ENCODE results near the gene EP400. TPM values are rescaled to one million over a fixed set of nuclear protein-coding genes. Genes with fewer than 3 reads are reported as not detected.
A peak's percentile ranks its signal among the peaks of the same experiment; 100 is the strongest.

EP400 gene
- total RNA-seq, 1 experiment from 2014 or later = 60.5 TPM

DNA sequence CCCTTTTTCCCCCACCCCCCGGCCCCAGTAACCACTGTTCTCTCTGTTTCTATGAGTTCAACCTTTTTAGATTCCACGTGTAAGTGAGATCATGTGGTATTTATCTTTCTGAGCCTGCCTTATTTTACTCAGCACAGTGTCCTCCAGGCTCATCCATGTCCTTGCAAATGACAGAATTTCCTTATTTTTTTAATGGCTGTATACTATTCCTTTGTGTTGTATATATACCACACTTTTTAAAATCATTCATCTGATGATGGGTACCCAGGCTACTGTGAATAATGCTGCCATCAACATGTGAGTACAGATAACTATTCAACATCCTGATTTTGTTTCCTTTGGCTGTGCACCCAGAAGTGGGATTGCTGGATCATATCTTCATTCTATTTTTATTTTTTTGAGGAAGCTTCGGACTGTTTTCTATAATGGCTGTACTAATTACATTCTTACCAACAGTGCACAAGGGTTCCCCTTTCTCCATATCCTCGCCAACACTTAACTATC, 139.7 kb downstream of the EP400 start:
- Histone ChIP-seq H3K4me1 (peaks cover 10% of the 10 kb centered on the region), H3K27me3 (replicated peaks; ENCODE audit: control insufficient read depth, insufficient read depth, low read length) (no peaks in the 10 kb centered on the region), H3K9me3 (no peaks in the 10 kb centered on the region), H3K36me3 (ENCODE audit: control insufficient read depth, insufficient read depth, low read length) (peaks cover 1% of the 10 kb centered on the region; the same call in 1 of the 2 replicates), H3K4me3 (ENCODE audit: low read depth, low read length) (no peak overlapping the region)
- ChIA-PET POLR2A (no interaction called here), CTCF (no interaction called here)
- TF ChIP-seq, protein P1, sequence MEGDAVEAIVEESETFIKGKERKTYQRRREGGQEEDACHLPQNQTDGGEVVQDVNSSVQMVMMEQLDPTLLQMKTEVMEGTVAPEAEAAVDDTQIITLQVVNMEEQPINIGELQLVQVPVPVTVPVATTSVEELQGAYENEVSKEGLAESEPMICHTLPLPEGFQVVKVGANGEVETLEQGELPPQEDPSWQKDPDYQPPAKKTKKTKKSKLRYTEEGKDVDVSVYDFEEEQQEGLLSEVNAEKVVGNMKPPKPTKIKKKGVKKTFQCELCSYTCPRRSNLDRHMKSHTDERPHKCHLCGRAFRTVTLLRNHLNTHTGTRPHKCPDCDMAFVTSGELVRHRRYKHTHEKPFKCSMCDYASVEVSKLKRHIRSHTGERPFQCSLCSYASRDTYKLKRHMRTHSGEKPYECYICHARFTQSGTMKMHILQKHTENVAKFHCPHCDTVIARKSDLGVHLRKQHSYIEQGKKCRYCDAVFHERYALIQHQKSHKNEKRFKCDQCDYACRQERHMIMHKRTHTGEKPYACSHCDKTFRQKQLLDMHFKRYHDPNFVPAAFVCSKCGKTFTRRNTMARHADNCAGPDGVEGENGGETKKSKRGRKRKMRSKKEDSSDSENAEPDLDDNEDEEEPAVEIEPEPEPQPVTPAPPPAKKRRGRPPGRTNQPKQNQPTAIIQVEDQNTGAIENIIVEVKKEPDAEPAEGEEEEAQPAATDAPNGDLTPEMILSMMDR (IDR thresholded peaks at IDR 0.05; ENCODE audit: insufficient read depth in 1 of 2, low read depth in 1 of 2, low read length in 1 of 2, severe bottlenecking in 1 of 2, unreplicated experiment in 1 of 2) = no peak
- Mint-ChIP-seq H3K27me3 (ENCODE audit: insufficient read depth, unreplicated experiment) (no peaks in the 10 kb centered on the region), H3K9me3 (ENCODE audit: unreplicated experiment) (no peaks in the 10 kb centered on the region), H3K36me3 (ENCODE audit: insufficient read depth, unreplicated experiment) (peaks cover 29% of the 10 kb centered on the region), H3K27ac (ENCODE audit: unreplicated experiment) (no peak overlapping the region), H3K4me1 (ENCODE audit: low read depth, unreplicated experiment) (no peaks in the 10 kb centered on the region), H3K4me3 (ENCODE audit: unreplicated experiment) (no peak overlapping the region)
- BruUV-seq (replicated peaks) = no TSS peak
- intact Hi-C loops (cut with micrococcal nuclease; ENCODE audit: unreplicated experiment) = no loop called here
- DNase-seq = no peak

DNA sequence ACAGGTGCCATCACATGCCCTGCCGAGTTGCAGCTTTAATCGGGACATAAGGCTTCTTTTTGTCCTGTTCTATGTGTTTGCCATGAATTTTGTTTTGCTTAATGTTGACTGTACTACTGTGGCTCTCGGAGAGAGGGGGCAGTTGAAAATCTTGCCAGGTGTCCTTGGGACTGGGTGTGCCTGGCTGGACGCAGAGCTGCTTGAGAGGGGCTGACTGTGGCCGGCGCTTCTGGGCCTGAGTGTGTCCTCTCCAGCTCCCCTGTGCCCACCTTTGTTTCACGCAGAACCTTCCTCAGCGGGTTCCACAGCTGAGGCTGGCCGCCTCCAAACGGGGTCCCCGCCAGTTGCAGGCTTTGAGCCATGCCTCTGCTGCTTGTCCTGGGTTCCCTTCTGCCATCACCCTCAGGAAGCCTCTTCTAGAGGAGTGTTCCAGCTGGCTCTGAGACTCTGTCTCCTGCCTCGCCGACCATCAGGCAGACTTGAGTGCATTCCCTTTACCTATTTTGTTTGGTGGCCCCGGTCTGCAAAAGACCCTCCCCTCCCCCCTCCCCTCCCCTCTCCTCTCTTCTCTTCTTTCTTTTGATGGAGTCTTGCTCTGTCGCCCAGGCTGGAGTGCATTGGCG, 144.6 kb downstream of the EP400 start:
- intact Hi-C loops (cut with micrococcal nuclease; ENCODE audit: unreplicated experiment) = no loop called here
- no peak overlapping the region for H3K4me3 ChIP-seq (ENCODE audit: low read depth, low read length)
- Mint-ChIP-seq H3K4me1 (ENCODE audit: low read depth, unreplicated experiment) (peaks cover 7% of the 10 kb centered on the region), H3K36me3 (ENCODE audit: insufficient read depth, unreplicated experiment) (peaks cover 44% of the 10 kb centered on the region), H3K4me3 (ENCODE audit: unreplicated experiment) (no peak overlapping the region), H3K27me3 (ENCODE audit: insufficient read depth, unreplicated experiment) (no peaks in the 10 kb centered on the region), H3K9me3 (ENCODE audit: unreplicated experiment) (peaks cover 16% of the 10 kb centered on the region), H3K27ac (ENCODE audit: unreplicated experiment) (no peak overlapping the region)
- H3K4me1 ChIP-seq = no peaks in the 10 kb centered on the region
- DNase-seq = no peak
- H3K36me3 ChIP-seq (ENCODE audit: control insufficient read depth, insufficient read depth, low read length) = no peaks in the 10 kb centered on the region
- TF ChIP-seq, protein P1 (IDR thresholded peaks at IDR 0.05; ENCODE audit: insufficient read depth in 1 of 2, low read depth in 1 of 2, low read length in 1 of 2, severe bottlenecking in 1 of 2, unreplicated experiment in 1 of 2) = no peak
- no TSS peak for BruUV-seq (replicated peaks)
- no peaks in the 10 kb centered on the region for H3K27me3 ChIP-seq (replicated peaks; ENCODE audit: control insufficient read depth, insufficient read depth, low read length)
- POLR2A ChIA-PET = no interaction called here
- CTCF ChIA-PET = no interaction called here
- no peaks in the 10 kb centered on the region for H3K9me3 ChIP-seq

GRCh38 chr12:132095520-132096409, 146.0 kb downstream of the EP400 start:
- DNase-seq = no peak
- Histone ChIP-seq H3K36me3 (ENCODE audit: control insufficient read depth, insufficient read depth, low read length) (no peaks in the 10 kb centered on the region; the same call in 1 of the 2 replicates), H3K27me3 (replicated peaks; ENCODE audit: control insufficient read depth, insufficient read depth, low read length) (no peaks in the 10 kb centered on the region), H3K4me3 (ENCODE audit: low read depth, low read length) (no peak overlapping the region), H3K9me3 (no peaks in the 10 kb centered on the region), H3K4me1 (no peaks in the 10 kb centered on the region)
- no peaks in the 10 kb centered on the region for H3K27me3 Mint-ChIP-seq (ENCODE audit: insufficient read depth, unreplicated experiment)
- intact Hi-C loops (cut with micrococcal nuclease; ENCODE audit: unreplicated experiment) = loop anchor here (1.0 kb wide), 1 partner anchor 20 kb away; no protein-coding TSS in a partner anchor
- peaks cover 16% of the 10 kb centered on the region for H3K9me3 Mint-ChIP-seq (ENCODE audit: unreplicated experiment)
- CTCF ChIA-PET = no interaction called here
- H3K27ac Mint-ChIP-seq (ENCODE audit: unreplicated experiment) = peak overlapping the region; percentile 6
- H3K36me3 Mint-ChIP-seq (ENCODE audit: insufficient read depth, unreplicated experiment) = peaks cover 55% of the 10 kb centered on the region
- peaks cover 7% of the 10 kb centered on the region for H3K4me1 Mint-ChIP-seq (ENCODE audit: low read depth, unreplicated experiment)
- POLR2A ChIA-PET = no interaction called here
- TF ChIP-seq, protein P1 (IDR thresholded peaks at IDR 0.05; ENCODE audit: insufficient read depth in 1 of 2, low read depth in 1 of 2, low read length in 1 of 2, severe bottlenecking in 1 of 2, unreplicated experiment in 1 of 2) = no peak
- BruUV-seq (replicated peaks) = no TSS peak
- H3K4me3 Mint-ChIP-seq (ENCODE audit: unreplicated experiment) = no peak overlapping the region

All from Caco-2 (cell line).